Upper lobe of left lung (tissue), 4 donors: ENCODE results near the gene AGPAT4.

Experiments
- CTCF ChIP-seq, 6 experiments: fragments of 450-650 bp in 4 of 6; fragments of 200-600 bp in 2 of 6; sonication (generic) in 2 of 6; IDR thresholded peaks; one replicate each; pipeline ENCODE4 v1.5.1; 2016 to 2019; ENCODE audit warnings: antibody characterized with exemption in 6 of 6
- EP300 ChIP-seq, 4 donors: sonication (generic); formaldehyde crosslinking; IDR thresholded peaks; one replicate each; pipeline ENCODE4 v1.5.1; 2017; ENCODE audit warnings: antibody characterized with exemption in 4 of 4, control low read depth in 2 of 4
- POLR2AphosphoS5 ChIP-seq, 2 donors: sonication (generic); formaldehyde crosslinking; IDR thresholded peaks; one replicate each; pipeline ENCODE4 v1.5.1; 2017; ENCODE audit warnings: antibody characterized with exemption in 2 of 2

- no peak for TF ChIP-seq CTCF (IDR thresholded peaks at IDR 0.05)
- no peak for TF ChIP-seq EP300 (IDR thresholded peaks at IDR 0.05)
- TF ChIP-seq POLR2AphosphoS5 (IDR thresholded peaks at IDR 0.05), result no peak
These were observed 7.2 kb upstream of the AGPAT4 start for GRCh38 chr6:161281092-161281491.
